ENCODE measurements around the gene HEXIM2.

GRCh38 chr17:45138911-45139532 lies 22.7 kb upstream of the HEXIM2 start:
- TF ChIP-seq CTCF (IDR thresholded peaks at IDR 0.05) = no peak
- no peak for TF ChIP-seq POLR2A (IDR thresholded peaks at IDR 0.05)
